ENCODE measurements around the gene JAK1. TPM values are rescaled to one million over a fixed set of nuclear protein-coding genes. Genes with fewer than 3 reads are reported as not detected.
"Not testable (repeated sequence)": the region's sequence is repeated elsewhere in the genome, so short reads cannot be mapped to it uniquely, and the experiment has no call there.

JAK1 gene
- total RNA-seq, 1 experiment from 2014 or later, result 73.5 TPM

- no peak for DNase-seq (ENCODE audit: extremely low read depth, low read depth)
These were observed 122.2 kb downstream of the JAK1 start for GRCh38 chr1:64844175-64844574.

DNA sequence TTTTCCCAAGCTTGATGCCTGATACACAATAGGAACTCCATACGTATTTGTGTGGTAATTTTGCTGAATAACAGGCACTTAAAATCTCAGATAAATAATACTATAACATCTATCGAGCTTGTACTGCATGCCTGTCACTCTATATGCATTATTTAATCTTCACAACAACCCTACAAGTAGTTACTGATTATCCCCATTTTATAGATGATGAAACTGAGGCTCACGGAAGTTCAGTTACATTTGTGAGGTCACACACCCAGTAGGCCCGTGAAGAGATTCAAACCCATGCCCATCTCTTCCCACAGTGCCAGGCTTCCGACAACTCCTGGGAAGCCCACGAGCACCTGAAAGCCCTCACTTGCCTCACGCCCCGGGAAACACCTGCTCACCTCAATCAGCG lies 122.7 kb downstream of the JAK1 start:
- DNase-seq (ENCODE audit: extremely low read depth, low read depth), result no peak

- no peak for DNase-seq (ENCODE audit: extremely low read depth, low read depth)
These were observed 124.1 kb downstream of the JAK1 start for GRCh38 chr1:64842224-64842623.

GRCh38 chr1:64841330-64842065 lies 124.9 kb downstream of the JAK1 start:
- DNase-seq (ENCODE audit: extremely low read depth, low read depth), result no peak

DNA sequence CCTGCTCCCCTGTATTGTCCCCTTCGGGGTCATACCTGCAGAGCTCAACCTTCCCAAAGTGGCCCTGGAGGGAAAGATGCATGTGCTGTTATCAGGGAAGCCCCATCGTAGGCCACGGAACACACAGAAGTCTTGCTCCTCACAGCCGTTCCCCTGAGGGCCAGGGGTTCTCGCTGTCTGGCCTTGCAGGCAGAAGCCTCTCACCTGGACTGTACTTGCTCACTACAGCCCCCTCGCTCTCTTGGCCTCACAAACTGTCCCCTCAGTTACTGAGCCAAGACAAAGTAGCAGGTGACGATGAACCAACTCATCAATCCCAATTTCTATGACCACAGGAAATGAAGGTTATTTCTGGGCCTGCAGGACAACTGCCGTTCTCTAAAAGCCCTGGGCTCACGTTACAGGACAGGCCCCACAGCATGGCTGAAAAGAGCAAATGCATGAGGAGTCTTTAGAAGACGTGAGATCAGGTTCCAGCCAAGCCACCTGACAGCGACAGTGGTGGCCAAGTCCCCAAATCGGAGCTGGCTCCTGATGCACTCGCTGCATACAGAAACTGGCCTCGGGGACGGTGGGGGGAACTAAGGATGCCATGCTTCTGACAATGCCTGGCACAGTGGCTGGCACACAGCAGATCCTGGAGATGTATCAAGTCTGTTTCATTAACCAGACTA lies 126.5 kb downstream of the JAK1 start:
- DNase-seq (ENCODE audit: extremely low read depth, low read depth), result no peak

- DNase-seq (ENCODE audit: extremely low read depth, low read depth), result no peak
These were observed 127.1 kb downstream of the JAK1 start for GRCh38 chr1:64839261-64839660.

DNA sequence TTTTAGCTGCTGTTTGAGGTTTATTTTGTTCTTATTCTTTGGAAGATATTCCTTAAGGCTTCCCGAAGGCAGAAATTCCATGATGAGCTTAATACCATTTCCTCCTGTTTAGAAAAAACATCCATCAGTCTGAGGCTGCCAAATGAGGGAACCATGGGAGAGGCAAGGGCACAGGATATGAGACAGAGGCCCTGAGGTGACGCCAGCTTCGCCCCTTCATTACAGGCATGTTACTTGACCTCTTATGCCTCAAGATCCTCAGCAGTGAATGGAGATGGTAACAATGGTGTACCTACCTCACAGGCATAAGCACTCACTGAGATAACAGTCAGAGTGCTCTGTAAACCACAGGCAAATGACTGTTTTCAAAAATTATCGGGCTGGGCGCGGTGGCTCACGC lies 127.9 kb downstream of the JAK1 start:
- DNase-seq (ENCODE audit: extremely low read depth, low read depth), result no peak

DNA sequence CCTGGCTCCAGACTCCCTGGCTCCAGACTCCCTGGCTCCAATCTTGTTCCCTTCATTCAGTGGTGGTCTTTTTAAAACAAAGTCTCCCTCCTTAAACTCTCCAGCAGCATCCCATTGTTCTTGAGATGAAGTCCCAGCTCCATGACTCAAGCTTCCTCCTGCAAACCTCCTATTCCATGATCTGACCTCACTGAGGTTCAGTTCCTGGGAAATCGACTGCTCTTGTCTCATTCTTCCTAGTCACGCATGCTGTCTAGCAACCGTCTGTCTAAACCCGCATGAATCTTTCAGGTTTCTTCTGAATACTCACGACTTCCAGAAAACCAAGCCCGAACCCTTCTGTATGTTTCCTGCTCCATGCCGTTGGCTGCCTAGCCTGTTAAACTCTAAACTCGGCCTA lies 129.5 kb downstream of the JAK1 start:
- no peak for DNase-seq (ENCODE audit: extremely low read depth, low read depth)

DNA sequence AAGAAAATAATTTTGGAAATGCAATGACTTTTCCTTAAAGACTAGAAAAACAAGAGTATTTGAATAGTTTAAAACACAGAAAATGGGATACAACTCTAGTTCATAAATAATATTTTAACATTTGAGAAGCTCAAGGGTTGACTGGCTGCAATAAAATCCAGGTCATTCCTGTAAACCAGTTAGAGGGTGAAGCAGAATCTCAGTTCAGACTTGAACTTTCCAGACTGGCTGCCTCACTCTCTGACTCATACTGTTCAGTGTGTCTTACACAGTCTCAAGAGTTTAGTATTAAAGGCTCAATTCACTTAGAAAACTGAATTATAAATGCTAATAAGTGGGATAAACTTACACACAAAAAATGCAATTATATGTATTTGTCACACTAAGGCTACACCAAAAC lies 131.6 kb downstream of the JAK1 start:
- DNase-seq (ENCODE audit: extremely low read depth, low read depth), result no peak

GRCh38 chr1:64830030-64830651 lies 136.2 kb downstream of the JAK1 start:
- no peak for DNase-seq (ENCODE audit: extremely low read depth, low read depth)

GRCh38 chr1:64829411-64830029 lies 136.8 kb downstream of the JAK1 start:
- no peak for DNase-seq (ENCODE audit: extremely low read depth, low read depth)

- no peak for DNase-seq (ENCODE audit: extremely low read depth, low read depth)
These were observed 137.5 kb downstream of the JAK1 start for GRCh38 chr1:64828829-64829228.

GRCh38 chr1:64826991-64827390 lies 139.4 kb downstream of the JAK1 start:
- DNase-seq (ENCODE audit: extremely low read depth, low read depth), result no peak

- DNase-seq (ENCODE audit: extremely low read depth, low read depth), result peak; percentile 77
These were observed 142.5 kb downstream of the JAK1 start for GRCh38 chr1:64823691-64824476.

- DNase-seq (ENCODE audit: extremely low read depth, low read depth), result no peak
These were observed 143.7 kb downstream of the JAK1 start for GRCh38 chr1:64822621-64823020.

GRCh38 chr1:64820572-64820971 lies 145.8 kb downstream of the JAK1 start:
- not testable (repeated sequence) for DNase-seq (ENCODE audit: extremely low read depth, low read depth)

GRCh38 chr1:64817364-64817763 lies 149.0 kb downstream of the JAK1 start:
- DNase-seq (ENCODE audit: extremely low read depth, low read depth), result not testable (repeated sequence)

- DNase-seq (ENCODE audit: extremely low read depth, low read depth), result no peak
These were observed 151.9 kb downstream of the JAK1 start for GRCh38 chr1:64814427-64814826.

DNA sequence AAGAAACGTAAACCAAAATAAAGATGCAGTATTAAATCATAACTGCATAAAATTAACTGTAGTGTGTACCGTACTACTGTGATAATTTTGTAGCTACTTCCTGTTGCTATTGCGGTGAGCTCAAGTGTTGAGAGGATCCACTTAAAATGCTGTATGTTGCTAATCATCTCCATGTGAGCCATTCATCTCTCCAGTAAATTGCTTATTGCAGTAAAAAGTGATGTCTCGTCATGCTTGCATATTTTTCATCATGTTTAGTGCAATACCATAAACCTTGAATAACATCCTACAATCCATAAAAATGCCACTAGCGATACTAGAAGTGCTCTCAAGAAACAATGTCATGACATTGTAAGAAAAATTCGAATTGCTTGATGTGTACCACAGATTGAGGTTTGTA lies 155.2 kb downstream of the JAK1 start:
- DNase-seq (ENCODE audit: extremely low read depth, low read depth), result no peak

GRCh38 chr1:64810001-64810400 lies 156.3 kb downstream of the JAK1 start:
- no peak for DNase-seq (ENCODE audit: extremely low read depth, low read depth)

GRCh38 chr1:64809309-64809708 lies 157.0 kb downstream of the JAK1 start:
- DNase-seq (ENCODE audit: extremely low read depth, low read depth), result no peak
